HepG2 (cell line): ENCODE results near the gene PLD1. TPM values are rescaled to one million over a fixed set of nuclear protein-coding genes. Genes with fewer than 3 reads are reported as not detected.

Source experiments
- ARID4A ChIP-seq: sonication (generic); formaldehyde crosslinking; IDR thresholded peaks from 2 replicates; pipeline ENCODE4 v1.5.0; 2020; ENCODE audit warnings: mild to moderate bottlenecking, missing genetic modification reagents, borderline replicate concordance
- CBX1 ChIP-seq: IDR thresholded peaks from one replicate; pipeline ENCODE4 v1.6.1; 2016; ENCODE audit warnings: antibody characterized with exemption, low read depth
- CBX5 ChIP-seq: sonication (generic); formaldehyde crosslinking; IDR thresholded peaks from 2 replicates; pipeline ENCODE4 v1.4.0; 2020; ENCODE audit warnings: missing genetic modification reagents, borderline replicate concordance
- ETV5 ChIP-seq: IDR thresholded peaks from 2 replicates; pipeline ENCODE4 v1.6.1; 2018; ENCODE audit warnings: missing biosample characterization, missing genetic modification reagents, inconsistent platforms, borderline replicate concordance
- HNF1A ChIP-seq, 2 experiments: sonication (generic) in 1 of 2; formaldehyde crosslinking in 1 of 2; IDR thresholded peaks; 2 replicates each; pipeline versions ENCODE4 v1.4.0 to v1.6.1; 2016 to 2020; ENCODE audit warnings: borderline replicate concordance in 1 of 2, low read depth in 1 of 2, mild to moderate bottlenecking in 1 of 2, missing genetic modification reagents in 1 of 2
- MAFK ChIP-seq, 2 experiments: IDR thresholded peaks in 1 of 2; conservative IDR thresholded peaks in 1 of 2; 2 replicates each; pipeline ENCODE4 v1.6.1; 2011; ENCODE audit warnings: improper control_type of control experiment in 2 of 2, low read length in 2 of 2
- PAXIP1 ChIP-seq: sonication (generic); formaldehyde crosslinking; conservative IDR thresholded peaks from 2 replicates; pipeline ENCODE4 v1.4.0; 2020; ENCODE audit warnings: mild to moderate bottlenecking, missing genetic modification reagents, moderate library complexity
- TOE1 ChIP-seq: sonication (generic); formaldehyde crosslinking; IDR thresholded peaks from 2 replicates; pipeline ENCODE4 v1.4.0; 2020; ENCODE audit warnings: mild to moderate bottlenecking, missing genetic modification reagents
- ZBTB26 ChIP-seq: IDR thresholded peaks from 2 replicates; pipeline ENCODE4 v1.6.1; 2016; ENCODE audit warnings: missing compliant biosample characterization, missing genetic modification reagents, borderline replicate concordance
- ZNF24 ChIP-seq: fragments of 450-650 bp; IDR thresholded peaks from 2 replicates; pipeline ENCODE4 v1.6.1; 2017; ENCODE audit warnings: antibody characterized with exemption, mild to moderate bottlenecking
- ZNF510 ChIP-seq: sonication (generic); formaldehyde crosslinking; IDR thresholded peaks from 2 replicates; pipeline ENCODE4 v1.4.0; 2020; ENCODE audit warnings: low read depth, mild to moderate bottlenecking, missing genetic modification reagents
- ZNF569 ChIP-seq: sonication (generic); formaldehyde crosslinking; IDR thresholded peaks from 2 replicates; pipeline ENCODE4 v1.5.0; 2020; ENCODE audit warnings: mild to moderate bottlenecking, missing genetic modification reagents, moderate library complexity, borderline replicate concordance
- ZNF704 ChIP-seq: sonication (generic); formaldehyde crosslinking; IDR thresholded peaks from 2 replicates; pipeline ENCODE4 v1.8.1; 2023; ENCODE audit warnings: mild to moderate bottlenecking, inconsistent platforms, moderate library complexity, missing genetic modification reagents, borderline replicate concordance
- ZNF788 ChIP-seq: sonication (generic); formaldehyde crosslinking; IDR thresholded peaks from 2 replicates; pipeline ENCODE4 v1.5.0; 2020; ENCODE audit warnings: mild to moderate bottlenecking, missing genetic modification reagents, borderline replicate concordance
- polyA plus RNA-seq, 8 experiments: library from polyadenylated mRNA; depleted of rRNA in 3 of 8; stranded (reverse) in 7 of 8; unstranded in 1 of 8; fragments of >200 nt; fragmentation: Illumina TruSeq in 4 of 8; extraction: Trizol in 4 of 8; gene quantifications; 2 replicates each; pipeline versions ENCODE4 v1.2.1 to v1.2.3, GENCODE V29; 2011 to 2016; ENCODE audit warnings: low read depth in 4 of 8, missing spikeins in 1 of 8, mixed read lengths in 1 of 8; ENCODE audit not compliant: insufficient read depth in 1 of 8
- total RNA-seq, 5 experiments: library from RNA; depleted of rRNA; stranded (reverse); fragments of >200 nt; fragmentation: Illumina TruSeq; extraction: Trizol; gene quantifications; 2 replicates each; pipeline ENCODE4 v1.2.3, GENCODE V29; 2016; ENCODE audit warnings: low read depth in 1 of 5

Gene PLD1
- total and polyA plus RNA-seq, 2 of the 13 experiments (the other 11 are each of a cell fraction or from before 2014, with no cell fraction given): 27.1 to 59.4 TPM

- TF ChIP-seq PAXIP1: peak; percentile 63; the same call in 1 of the 2 replicates
- TF ChIP-seq MAFK (conservative IDR thresholded peaks at IDR 0.05 in 1 of 2, IDR thresholded peaks at IDR 0.05 in 1 of 2; ENCODE audit: low read length in 2 of 2): no peak
- no peak for TF ChIP-seq ARID4A (CRISPR knock-in tag)
- TF ChIP-seq HNF1A (IDR thresholded peaks at IDR 0.05; ENCODE audit: low read depth): no peak
- TF ChIP-seq HNF1A (CRISPR knock-in tag; IDR thresholded peaks at IDR 0.05; ENCODE audit: borderline replicate concordance): peak; percentile 26; the same call in 1 of the 2 replicates
- no peak; the same call in 1 of the 2 replicates for TF ChIP-seq ZNF788 (CRISPR knock-in tag)
- no peak for TF ChIP-seq ZNF24
- TF ChIP-seq ZNF510: 0 out of 2 replicates have a peak, but pooled peaks have one; percentile 37
- TF ChIP-seq ETV5 (CRISPR knock-in tag): peak; percentile 57
- no peak for TF ChIP-seq CBX1
- TF ChIP-seq ZNF569 (CRISPR knock-in tag): 0 out of 2 replicates have a peak, but pooled peaks have one; percentile 10
- 0 out of 2 replicates have a peak, but pooled peaks have one; percentile 24 for TF ChIP-seq CBX5 (CRISPR knock-in tag)
- no peak for TF ChIP-seq ZBTB26
- TF ChIP-seq TOE1: no peak
- TF ChIP-seq ZNF704 (CRISPR knock-in tag): no peak
These were observed 747 bp downstream of the PLD1 start (continued) for GRCh38 chr3:171809611-171809860.
